ENCODE results near the gene TAAR8. TPM values are rescaled to one million over a fixed set of nuclear protein-coding genes. Genes with fewer than 3 reads are reported as not detected.
"Not testable (repeated sequence)": the region's sequence is repeated elsewhere in the genome, so short reads cannot be mapped to it uniquely, and the experiment has no call there.

TAAR8 gene
- total RNA-seq, 1 donor from 2014 or later = not detected

DNA sequence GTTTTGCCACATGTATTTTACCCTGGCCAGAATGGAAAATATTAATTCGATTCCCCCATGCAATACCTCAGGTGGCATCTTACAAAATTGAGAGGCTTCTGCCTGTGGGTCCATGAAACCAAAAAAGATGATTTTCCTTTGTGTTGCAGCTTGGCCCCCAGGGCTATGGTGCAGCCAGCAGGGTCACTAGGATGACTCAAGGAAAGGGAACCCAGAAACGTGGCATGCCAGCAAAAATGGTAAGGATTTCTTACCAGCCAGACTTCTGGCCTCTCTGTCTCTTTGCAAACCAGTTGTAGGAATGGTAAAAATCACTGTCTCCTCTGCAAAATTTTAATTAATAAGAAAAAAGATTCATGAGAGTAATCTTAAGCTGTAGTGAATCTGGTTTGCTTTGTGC is 26.0 kb upstream of the TAAR8 start:
- DNase-seq = no peak
- CTCF ChIA-PET = interaction anchor here (1.0 to 1.3 kb wide), 2 partner anchors 9 to 272 kb away, joined by 3 to 4 read pairs; partner anchors contain the start of gene SLC18B1
- H3K4me1 Mint-ChIP-seq = peaks cover 8% of the 10 kb centered on the region
- TF ChIP-seq, protein P1, sequence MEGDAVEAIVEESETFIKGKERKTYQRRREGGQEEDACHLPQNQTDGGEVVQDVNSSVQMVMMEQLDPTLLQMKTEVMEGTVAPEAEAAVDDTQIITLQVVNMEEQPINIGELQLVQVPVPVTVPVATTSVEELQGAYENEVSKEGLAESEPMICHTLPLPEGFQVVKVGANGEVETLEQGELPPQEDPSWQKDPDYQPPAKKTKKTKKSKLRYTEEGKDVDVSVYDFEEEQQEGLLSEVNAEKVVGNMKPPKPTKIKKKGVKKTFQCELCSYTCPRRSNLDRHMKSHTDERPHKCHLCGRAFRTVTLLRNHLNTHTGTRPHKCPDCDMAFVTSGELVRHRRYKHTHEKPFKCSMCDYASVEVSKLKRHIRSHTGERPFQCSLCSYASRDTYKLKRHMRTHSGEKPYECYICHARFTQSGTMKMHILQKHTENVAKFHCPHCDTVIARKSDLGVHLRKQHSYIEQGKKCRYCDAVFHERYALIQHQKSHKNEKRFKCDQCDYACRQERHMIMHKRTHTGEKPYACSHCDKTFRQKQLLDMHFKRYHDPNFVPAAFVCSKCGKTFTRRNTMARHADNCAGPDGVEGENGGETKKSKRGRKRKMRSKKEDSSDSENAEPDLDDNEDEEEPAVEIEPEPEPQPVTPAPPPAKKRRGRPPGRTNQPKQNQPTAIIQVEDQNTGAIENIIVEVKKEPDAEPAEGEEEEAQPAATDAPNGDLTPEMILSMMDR (IDR thresholded peaks at IDR 0.05) = no peak
- no peak overlapping the region for H3K27ac Mint-ChIP-seq
- no peak for ATAC-seq (ENCODE audit: low read depth)
- H3K4me3 Mint-ChIP-seq = no peak overlapping the region
- H3K36me3 Mint-ChIP-seq (ENCODE audit: low read depth) = no peaks in the 10 kb centered on the region
- no peaks in the 10 kb centered on the region for H3K9me3 Mint-ChIP-seq
- POLR2A ChIA-PET = interaction anchor here (0.7 kb wide), 1 partner anchor 9 kb away, joined by 4 read pairs; no protein-coding TSS in a partner anchor
- no peaks in the 10 kb centered on the region for H3K27me3 Mint-ChIP-seq
- intact Hi-C loops (cut with micrococcal nuclease) = no loop called here

GRCh38 chr6:132527791-132528190 is 24.7 kb upstream of the TAAR8 start:
- ChIA-PET CTCF (interaction anchor here (0.8 to 1.8 kb wide), 4 partner anchors 10 to 271 kb away, joined by 3 to 4 read pairs (median 4); partner anchors contain the start of gene SLC18B1), POLR2A (interaction anchor here (0.9 kb wide), 1 partner anchor 15 kb away, joined by 6 read pairs; the partner anchor contains the start of gene STX7)
- DNase-seq (no peak), ATAC-seq (ENCODE audit: low read depth) (no peak)
- TF ChIP-seq, protein P1 (IDR thresholded peaks at IDR 0.05) = no peak
- Mint-ChIP-seq H3K4me3 (no peak overlapping the region), H3K36me3 (ENCODE audit: low read depth) (no peaks in the 10 kb centered on the region), H3K27ac (no peak overlapping the region), H3K9me3 (no peaks in the 10 kb centered on the region), H3K27me3 (no peaks in the 10 kb centered on the region), H3K4me1 (peaks cover 8% of the 10 kb centered on the region)
- intact Hi-C loops (cut with micrococcal nuclease) = no loop called here

- H3K9me3 Mint-ChIP-seq = peaks cover 2% of the 10 kb centered on the region
- ChIA-PET POLR2A (interaction anchor here (0.6 to 1.3 kb wide), 6 partner anchors 18 to 284 kb away, joined by 3 to 11 read pairs (median 5); partner anchors contain the start of genes RPS12, SLC18B1 and STX7), CTCF (interaction anchor here (0.6 to 2.5 kb wide), 22 partner anchors 9 to 292 kb away, joined by 3 to 16 read pairs (median 4); partner anchors contain the start of genes SLC18B1, STX7 and TAAR9)
- no peaks in the 10 kb centered on the region for H3K27me3 Mint-ChIP-seq
- no peaks in the 10 kb centered on the region for H3K36me3 Mint-ChIP-seq (ENCODE audit: low read depth)
- peaks cover 8% of the 10 kb centered on the region for H3K4me1 Mint-ChIP-seq
- no peak for DNase-seq
- ATAC-seq (ENCODE audit: low read depth) = peak; percentile 82
- peak overlapping the region; percentile 83 for H3K4me3 Mint-ChIP-seq
- H3K27ac Mint-ChIP-seq = no peak overlapping the region
- TF ChIP-seq, protein P1 (IDR thresholded peaks at IDR 0.05) = no peak
- intact Hi-C loops (cut with micrococcal nuclease) = loop anchor here (1.0 to 5.0 kb wide), 13 partner anchors 16 to 1566 kb away; partner anchors contain the start of gene RPS12
Observed at GRCh38 chr6:132530293-132530974, 22.0 kb upstream of the TAAR8 start.

DNA sequence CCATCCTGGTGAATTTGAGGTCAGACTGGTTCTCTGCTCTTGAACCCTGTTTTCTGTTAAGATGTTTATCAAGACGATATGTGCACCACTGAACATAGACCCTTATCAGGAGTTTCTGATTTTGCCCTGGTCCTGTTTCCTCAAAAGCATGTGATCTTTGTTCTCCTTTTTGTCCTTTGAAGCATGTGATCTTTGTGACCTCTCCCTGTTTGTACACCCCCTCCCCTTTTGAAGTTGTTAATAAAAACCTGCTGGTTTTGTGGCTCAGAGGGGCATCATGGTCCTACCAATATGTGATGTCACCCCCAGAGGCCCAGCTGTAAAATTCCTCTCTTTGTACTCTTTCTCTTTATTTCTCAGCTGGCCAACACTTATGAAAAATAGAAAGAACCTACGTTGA is 17.9 kb upstream of the TAAR8 start:
- H3K36me3 Mint-ChIP-seq (ENCODE audit: low read depth); H3K27ac Mint-ChIP-seq; CTCF ChIA-PET; H3K4me1 Mint-ChIP-seq; DNase-seq; H3K4me3 Mint-ChIP-seq; POLR2A ChIA-PET; H3K27me3 Mint-ChIP-seq; ATAC-seq (ENCODE audit: low read depth); H3K9me3 Mint-ChIP-seq: not testable (repeated sequence)
- intact Hi-C loops (cut with micrococcal nuclease) = loop anchor here (5.0 kb wide), 1 partner anchor 278 kb away; the partner anchor contains the start of gene RPS12

GRCh38 chr6:132537145-132537544 is 15.3 kb upstream of the TAAR8 start:
- ATAC-seq (ENCODE audit: low read depth) = no peak
- Mint-ChIP-seq H3K4me3 (no peak overlapping the region), H3K27ac (no peak overlapping the region), H3K36me3 (ENCODE audit: low read depth) (no peaks in the 10 kb centered on the region), H3K4me1 (no peaks in the 10 kb centered on the region), H3K27me3 (peaks cover 18% of the 10 kb centered on the region), H3K9me3 (peaks cover 2% of the 10 kb centered on the region)
- intact Hi-C loops (cut with micrococcal nuclease) = no loop called here
- POLR2A ChIA-PET = no interaction called here
- DNase-seq = no peak
- CTCF ChIA-PET = no interaction called here
- TF ChIP-seq, protein P1 (IDR thresholded peaks at IDR 0.05) = no peak

Data from activated B cell treated with CpG ODN at 0.5 μM for 24 hours (primary cell).